HepG2 (cell line): ENCODE results near the gene CAV3. TPM values are rescaled to one million over a fixed set of nuclear protein-coding genes. Genes with fewer than 3 reads are reported as not detected.

Source experiments
- ATF7-NPFF ChIP-seq: sonication (generic); formaldehyde crosslinking; IDR thresholded peaks from 2 replicates; pipeline ENCODE4 v1.8.1; 2023; ENCODE audit warnings: mild to moderate bottlenecking, low read depth, missing genetic modification reagents, moderate library complexity
- CSRNP1 ChIP-seq: sonication (generic); formaldehyde crosslinking; IDR thresholded peaks from 2 replicates; pipeline ENCODE4 v1.8.1; 2023; ENCODE audit warnings: mild to moderate bottlenecking, missing genetic modification reagents
- DNMT3B ChIP-seq: conservative IDR thresholded peaks from 2 replicates; pipeline ENCODE4 v1.6.1; 2016; ENCODE audit warnings: missing biosample characterization, control low read depth
- HIC2 ChIP-seq: sonication (generic); formaldehyde crosslinking; IDR thresholded peaks from 2 replicates; pipeline ENCODE4 v1.9.0; 2022; ENCODE audit warnings: low read depth, missing genetic modification reagents
- HNF1A ChIP-seq, 2 experiments: sonication (generic) in 1 of 2; formaldehyde crosslinking in 1 of 2; IDR thresholded peaks; 2 replicates each; pipeline versions ENCODE4 v1.4.0 to v1.6.1; 2016 to 2020; ENCODE audit warnings: borderline replicate concordance in 1 of 2, low read depth in 1 of 2, mild to moderate bottlenecking in 1 of 2, missing genetic modification reagents in 1 of 2
- KDM3A ChIP-seq: IDR thresholded peaks from 2 replicates; pipeline ENCODE4 v1.6.1; 2018; ENCODE audit warnings: low read depth, missing compliant biosample characterization
- NCOA1 ChIP-seq: sonication (generic); formaldehyde crosslinking; IDR thresholded peaks from 2 replicates; pipeline ENCODE4 v1.9.0; 2021; ENCODE audit warnings: missing genetic modification reagents
- SMAD9 ChIP-seq: sonication (generic); formaldehyde crosslinking; IDR thresholded peaks from 2 replicates; pipeline ENCODE4 v1.5.1; 2020; ENCODE audit warnings: mild to moderate bottlenecking, missing genetic modification reagents
- ZFP91 ChIP-seq: sonication (generic); formaldehyde crosslinking; IDR thresholded peaks from 2 replicates; pipeline ENCODE4 v1.9.0; 2022; ENCODE audit warnings: missing genetic modification reagents, mild to moderate bottlenecking, borderline replicate concordance
- ZNF543 ChIP-seq: sonication (generic); formaldehyde crosslinking; IDR thresholded peaks from 2 replicates; pipeline ENCODE4 v1.4.0; 2020; ENCODE audit warnings: mild to moderate bottlenecking, missing genetic modification reagents
- ZNF562 ChIP-seq: sonication (generic); formaldehyde crosslinking; IDR thresholded peaks from 2 replicates; pipeline ENCODE4 v1.8.0; 2022; ENCODE audit warnings: missing genetic modification reagents, borderline replicate concordance
- ZNF720 ChIP-seq: sonication (generic); formaldehyde crosslinking; IDR thresholded peaks from 2 replicates; pipeline ENCODE4 v1.4.0; 2020; ENCODE audit warnings: missing genetic modification reagents
- polyA plus RNA-seq, 8 experiments: library from polyadenylated mRNA; depleted of rRNA in 3 of 8; stranded (reverse) in 7 of 8; unstranded in 1 of 8; fragments of >200 nt; fragmentation: Illumina TruSeq in 4 of 8; extraction: Trizol in 4 of 8; gene quantifications; 2 replicates each; pipeline versions ENCODE4 v1.2.1 to v1.2.3, GENCODE V29; 2011 to 2016; ENCODE audit warnings: low read depth in 4 of 8, missing spikeins in 1 of 8, mixed read lengths in 1 of 8; ENCODE audit not compliant: insufficient read depth in 1 of 8
- total RNA-seq, 5 experiments: library from RNA; depleted of rRNA; stranded (reverse); fragments of >200 nt; fragmentation: Illumina TruSeq; extraction: Trizol; gene quantifications; 2 replicates each; pipeline ENCODE4 v1.2.3, GENCODE V29; 2016; ENCODE audit warnings: low read depth in 1 of 5
- TF ChIP-seq, protein P1 (sequence below): sonication (generic); formaldehyde crosslinking; IDR thresholded peaks from 2 replicates; pipeline ENCODE4 v1.8.1; 2022; ENCODE audit warnings: low read depth, mild to moderate bottlenecking, missing genetic modification reagents
- TF ChIP-seq, protein P2 (sequence below): sonication (generic); formaldehyde crosslinking; IDR thresholded peaks from 2 replicates; pipeline ENCODE4 v1.9.0; 2021; ENCODE audit warnings: missing genetic modification reagents, borderline replicate concordance

CAV3 gene
- total and polyA plus RNA-seq, 2 of the 13 experiments (the other 11 are each of a cell fraction or from before 2014, with no cell fraction given), result not detected

DNA sequence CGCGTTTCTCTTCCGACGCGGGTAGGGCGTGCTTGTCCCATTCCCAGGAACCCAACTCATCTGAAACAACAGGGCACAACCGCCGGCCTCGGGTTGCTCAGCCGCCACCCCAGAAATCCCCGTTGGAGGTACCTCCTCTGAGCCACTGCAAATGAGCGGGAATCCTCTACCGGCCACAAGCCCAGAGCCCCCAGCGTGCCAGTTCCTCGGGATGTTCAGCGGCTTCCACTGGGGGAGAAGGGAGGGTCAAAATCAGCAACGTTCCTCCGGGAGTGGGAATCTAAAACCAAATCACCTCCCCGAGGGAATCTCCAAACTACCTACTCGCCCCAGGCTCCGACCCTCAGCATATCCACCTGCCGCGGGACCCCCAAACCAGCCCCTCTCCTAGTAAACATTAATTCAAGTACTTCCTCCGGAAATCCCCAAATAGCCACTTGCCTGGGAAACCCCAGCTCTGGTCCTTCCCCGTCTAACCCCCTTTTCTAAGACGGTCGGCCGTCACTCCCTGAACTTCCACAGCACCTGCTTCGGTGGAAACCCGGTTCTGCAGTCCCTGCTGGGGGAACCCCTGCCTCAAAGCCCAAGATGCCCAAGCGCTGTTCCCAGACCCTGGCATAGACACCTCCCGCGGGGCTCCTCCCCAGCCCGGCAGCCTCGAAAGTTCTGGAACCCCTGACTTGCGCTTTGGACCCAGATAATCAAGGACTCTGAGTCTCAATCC is 34.9 kb downstream of the CAV3 start (continued):
- TF ChIP-seq, protein P1, sequence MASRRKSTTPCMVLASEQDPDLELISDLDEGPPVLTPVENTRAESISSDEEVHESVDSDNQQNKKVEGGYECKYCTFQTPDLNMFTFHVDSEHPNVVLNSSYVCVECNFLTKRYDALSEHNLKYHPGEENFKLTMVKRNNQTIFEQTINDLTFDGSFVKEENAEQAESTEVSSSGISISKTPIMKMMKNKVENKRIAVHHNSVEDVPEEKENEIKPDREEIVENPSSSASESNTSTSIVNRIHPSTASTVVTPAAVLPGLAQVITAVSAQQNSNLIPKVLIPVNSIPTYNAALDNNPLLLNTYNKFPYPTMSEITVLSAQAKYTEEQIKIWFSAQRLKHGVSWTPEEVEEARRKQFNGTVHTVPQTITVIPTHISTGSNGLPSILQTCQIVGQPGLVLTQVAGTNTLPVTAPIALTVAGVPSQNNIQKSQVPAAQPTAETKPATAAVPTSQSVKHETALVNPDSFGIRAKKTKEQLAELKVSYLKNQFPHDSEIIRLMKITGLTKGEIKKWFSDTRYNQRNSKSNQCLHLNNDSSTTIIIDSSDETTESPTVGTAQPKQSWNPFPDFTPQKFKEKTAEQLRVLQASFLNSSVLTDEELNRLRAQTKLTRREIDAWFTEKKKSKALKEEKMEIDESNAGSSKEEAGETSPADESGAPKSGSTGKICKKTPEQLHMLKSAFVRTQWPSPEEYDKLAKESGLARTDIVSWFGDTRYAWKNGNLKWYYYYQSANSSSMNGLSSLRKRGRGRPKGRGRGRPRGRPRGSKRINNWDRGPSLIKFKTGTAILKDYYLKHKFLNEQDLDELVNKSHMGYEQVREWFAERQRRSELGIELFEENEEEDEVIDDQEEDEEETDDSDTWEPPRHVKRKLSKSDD (CRISPR knock-in tag), result no peak
- TF ChIP-seq ZNF720 (CRISPR knock-in tag), result no peak
- TF ChIP-seq HIC2 (CRISPR knock-in tag), result no peak
- TF ChIP-seq ZNF543 (CRISPR knock-in tag), result no peak
- TF ChIP-seq, protein P2, sequence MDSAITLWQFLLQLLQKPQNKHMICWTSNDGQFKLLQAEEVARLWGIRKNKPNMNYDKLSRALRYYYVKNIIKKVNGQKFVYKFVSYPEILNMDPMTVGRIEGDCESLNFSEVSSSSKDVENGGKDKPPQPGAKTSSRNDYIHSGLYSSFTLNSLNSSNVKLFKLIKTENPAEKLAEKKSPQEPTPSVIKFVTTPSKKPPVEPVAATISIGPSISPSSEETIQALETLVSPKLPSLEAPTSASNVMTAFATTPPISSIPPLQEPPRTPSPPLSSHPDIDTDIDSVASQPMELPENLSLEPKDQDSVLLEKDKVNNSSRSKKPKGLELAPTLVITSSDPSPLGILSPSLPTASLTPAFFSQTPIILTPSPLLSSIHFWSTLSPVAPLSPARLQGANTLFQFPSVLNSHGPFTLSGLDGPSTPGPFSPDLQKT (CRISPR knock-in tag), result no peak
- TF ChIP-seq DNMT3B, result no peak
- TF ChIP-seq ZNF562 (CRISPR knock-in tag), result no peak
- no peak for TF ChIP-seq HNF1A (IDR thresholded peaks at IDR 0.05; ENCODE audit: low read depth)
- no peak for TF ChIP-seq HNF1A (CRISPR knock-in tag; IDR thresholded peaks at IDR 0.05; ENCODE audit: borderline replicate concordance)
- 0 out of 2 replicates have a peak, but pooled peaks have one; percentile 3 for TF ChIP-seq ZFP91
- TF ChIP-seq ATF7-NPFF (CRISPR knock-in tag), result no peak
- TF ChIP-seq SMAD9 (CRISPR knock-in tag), result no peak
- TF ChIP-seq CSRNP1 (CRISPR knock-in tag), result 0 out of 2 replicates have a peak, but pooled peaks have one; percentile 9
- no peak for TF ChIP-seq KDM3A (CRISPR knock-in tag)
- no peak for TF ChIP-seq NCOA1 (CRISPR knock-in tag)
